Measurements from ENCODE around the gene UGCG. TPM values are rescaled to one million over a fixed set of nuclear protein-coding genes. Genes with fewer than 3 reads are reported as not detected.

The UGCG gene
- total and polyA plus RNA-seq, 10 of the 15 experiments (the other 5 are each of a cell fraction or from before 2014, with no cell fraction given): 21.7 to 96.6 (median 48.9) TPM

DNA sequence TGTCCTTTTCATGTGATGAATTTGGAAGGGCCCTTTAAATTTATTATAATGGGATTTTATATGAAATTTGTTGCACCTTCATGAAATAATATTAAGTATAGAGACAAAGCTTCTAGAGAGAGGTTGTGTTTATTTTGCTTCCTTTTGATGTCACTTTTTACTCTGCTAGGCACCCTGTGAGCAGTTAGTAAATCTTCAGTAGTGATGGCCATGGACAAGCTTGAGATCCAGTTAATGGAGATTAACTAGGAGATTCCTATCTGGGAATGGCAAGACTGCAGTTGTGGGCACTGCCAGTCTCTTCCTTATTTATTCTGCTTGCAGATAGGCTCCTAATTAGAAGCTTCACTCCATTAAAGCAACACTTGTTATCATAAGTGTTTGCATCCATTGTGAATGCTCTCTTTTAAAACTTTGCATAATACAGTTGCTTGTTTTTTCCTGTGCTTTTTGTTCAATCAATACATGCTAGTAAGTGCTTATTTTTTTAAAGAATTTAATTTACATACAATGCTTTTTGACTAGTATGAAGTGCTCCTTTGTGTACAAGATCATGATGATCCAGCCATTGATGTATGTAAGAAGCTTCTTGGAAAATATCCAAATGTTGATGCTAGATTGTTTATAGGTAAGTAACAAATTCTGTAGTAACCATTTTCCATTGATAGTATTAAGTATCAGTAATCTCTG, 25.9 kb downstream of the UGCG start (continued):
- TF ChIP-seq, protein P1, sequence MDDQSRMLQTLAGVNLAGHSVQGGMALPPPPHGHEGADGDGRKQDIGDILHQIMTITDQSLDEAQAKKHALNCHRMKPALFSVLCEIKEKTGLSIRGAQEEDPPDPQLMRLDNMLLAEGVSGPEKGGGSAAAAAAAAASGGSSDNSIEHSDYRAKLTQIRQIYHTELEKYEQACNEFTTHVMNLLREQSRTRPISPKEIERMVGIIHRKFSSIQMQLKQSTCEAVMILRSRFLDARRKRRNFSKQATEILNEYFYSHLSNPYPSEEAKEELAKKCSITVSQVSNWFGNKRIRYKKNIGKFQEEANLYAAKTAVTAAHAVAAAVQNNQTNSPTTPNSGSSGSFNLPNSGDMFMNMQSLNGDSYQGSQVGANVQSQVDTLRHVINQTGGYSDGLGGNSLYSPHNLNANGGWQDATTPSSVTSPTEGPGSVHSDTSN (IDR thresholded peaks at IDR 0.05; ENCODE audit: insufficient replicate concordance, low read depth, low read length): no peak
- TF ChIP-seq, protein P2, sequence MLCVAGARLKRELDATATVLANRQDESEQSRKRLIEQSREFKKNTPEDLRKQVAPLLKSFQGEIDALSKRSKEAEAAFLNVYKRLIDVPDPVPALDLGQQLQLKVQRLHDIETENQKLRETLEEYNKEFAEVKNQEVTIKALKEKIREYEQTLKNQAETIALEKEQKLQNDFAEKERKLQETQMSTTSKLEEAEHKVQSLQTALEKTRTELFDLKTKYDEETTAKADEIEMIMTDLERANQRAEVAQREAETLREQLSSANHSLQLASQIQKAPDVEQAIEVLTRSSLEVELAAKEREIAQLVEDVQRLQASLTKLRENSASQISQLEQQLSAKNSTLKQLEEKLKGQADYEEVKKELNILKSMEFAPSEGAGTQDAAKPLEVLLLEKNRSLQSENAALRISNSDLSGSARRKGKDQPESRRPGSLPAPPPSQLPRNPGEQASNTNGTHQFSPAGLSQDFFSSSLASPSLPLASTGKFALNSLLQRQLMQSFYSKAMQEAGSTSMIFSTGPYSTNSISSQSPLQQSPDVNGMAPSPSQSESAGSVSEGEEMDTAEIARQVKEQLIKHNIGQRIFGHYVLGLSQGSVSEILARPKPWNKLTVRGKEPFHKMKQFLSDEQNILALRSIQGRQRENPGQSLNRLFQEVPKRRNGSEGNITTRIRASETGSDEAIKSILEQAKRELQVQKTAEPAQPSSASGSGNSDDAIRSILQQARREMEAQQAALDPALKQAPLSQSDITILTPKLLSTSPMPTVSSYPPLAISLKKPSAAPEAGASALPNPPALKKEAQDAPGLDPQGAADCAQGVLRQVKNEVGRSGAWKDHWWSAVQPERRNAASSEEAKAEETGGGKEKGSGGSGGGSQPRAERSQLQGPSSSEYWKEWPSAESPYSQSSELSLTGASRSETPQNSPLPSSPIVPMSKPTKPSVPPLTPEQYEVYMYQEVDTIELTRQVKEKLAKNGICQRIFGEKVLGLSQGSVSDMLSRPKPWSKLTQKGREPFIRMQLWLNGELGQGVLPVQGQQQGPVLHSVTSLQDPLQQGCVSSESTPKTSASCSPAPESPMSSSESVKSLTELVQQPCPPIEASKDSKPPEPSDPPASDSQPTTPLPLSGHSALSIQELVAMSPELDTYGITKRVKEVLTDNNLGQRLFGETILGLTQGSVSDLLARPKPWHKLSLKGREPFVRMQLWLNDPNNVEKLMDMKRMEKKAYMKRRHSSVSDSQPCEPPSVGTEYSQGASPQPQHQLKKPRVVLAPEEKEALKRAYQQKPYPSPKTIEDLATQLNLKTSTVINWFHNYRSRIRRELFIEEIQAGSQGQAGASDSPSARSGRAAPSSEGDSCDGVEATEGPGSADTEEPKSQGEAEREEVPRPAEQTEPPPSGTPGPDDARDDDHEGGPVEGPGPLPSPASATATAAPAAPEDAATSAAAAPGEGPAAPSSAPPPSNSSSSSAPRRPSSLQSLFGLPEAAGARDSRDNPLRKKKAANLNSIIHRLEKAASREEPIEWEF (IDR thresholded peaks at IDR 0.05; ENCODE audit: insufficient replicate concordance, low read depth, low read length): no peak

DNA sequence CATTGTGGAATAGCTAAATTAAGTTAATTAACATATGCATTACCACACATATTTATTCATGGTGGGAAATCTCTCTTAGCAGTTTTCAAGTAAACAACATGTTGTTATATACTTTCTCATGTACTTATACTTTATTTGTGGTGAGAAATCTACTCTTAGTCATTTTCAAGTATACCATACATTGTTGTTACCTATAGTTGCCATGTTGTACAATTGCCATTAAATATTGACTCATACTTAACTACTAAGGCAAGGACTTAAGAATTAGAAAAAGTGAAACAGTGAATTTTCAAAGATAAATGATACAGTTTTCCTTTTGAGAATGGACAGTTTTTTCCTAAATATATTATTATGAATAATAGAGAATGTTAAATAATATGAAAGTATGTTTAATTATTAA, 27.7 kb downstream of the UGCG start:
- peaks cover 4 to 33% of the 10 kb centered on the region in 2 experiments; a peak in 3 of 4 replicates for H3K36me3 ChIP-seq (ENCODE audit: control insufficient read depth in 2 of 2, insufficient read depth in 2 of 2, low read length in 1 of 2)
- peaks cover 18% of the 10 kb centered on the region for H3K4me1 ChIP-seq (ENCODE audit: control insufficient read depth, insufficient read depth, low read length)
- H3K27ac ChIP-seq (ENCODE audit: control insufficient read depth, insufficient read depth): no peak overlapping the region
- FAIRE-seq (no peak), DNase-seq (ENCODE audit: low read depth, low spot score) (no peak), ATAC-seq (no peak)
- intact Hi-C loops (cut with micrococcal nuclease; ENCODE audit: unreplicated experiment): no loop called here
- H3K4me2 ChIP-seq (ENCODE audit: control insufficient read depth, insufficient read depth): no peak overlapping the region
- no peak overlapping the region for H3K9ac ChIP-seq (ENCODE audit: control insufficient read depth, insufficient read depth, low read length)
- H2AFZ ChIP-seq (ENCODE audit: control insufficient read depth, low read depth, low read length): no peak overlapping the region
- no peaks in the 10 kb centered on the region for H3K27me3 ChIP-seq (replicated peaks in 1 of 2; ENCODE audit: control insufficient read depth in 2 of 2, insufficient read depth in 2 of 2, low read length in 1 of 2)
- ChIA-PET POLR2A (interaction anchor here (0.6 to 2.6 kb wide), 7 partner anchors 9 to 151 kb away, joined by 3 to 11 read pairs (median 4); no protein-coding TSS in a partner anchor), SMC1A (ENCODE audit: uncharacterized antibody, unreplicated experiment) (interaction anchor here (0.9 to 4.8 kb wide), 11 partner anchors 10 to 69 kb away, joined by 3 to 22 read pairs (median 6); partner anchors contain the start of gene UGCG), CTCF (interaction anchor here (0.7 to 2.2 kb wide), 5 partner anchors 9 to 151 kb away, joined by 3 to 9 read pairs (median 7); no protein-coding TSS in a partner anchor), RAD21 (ENCODE audit: unreplicated experiment) (interaction anchor here (0.6 to 3.9 kb wide), 11 partner anchors 9 to 150 kb away, joined by 3 to 18 read pairs (median 4); no protein-coding TSS in a partner anchor)
- no peaks in the 10 kb centered on the region for H3K9me3 ChIP-seq (replicated peaks; ENCODE audit: control insufficient read depth, insufficient read depth, low read length)
- H4K20me1 ChIP-seq (ENCODE audit: control insufficient read depth, insufficient read depth): no peaks in the 10 kb centered on the region
- in situ Hi-C loops (cut with MboI): no loop called here
- no TSS peak for BruUV-seq (replicated peaks)
- peaks cover 55% of the 10 kb centered on the region for H3K79me2 ChIP-seq (ENCODE audit: control insufficient read depth, insufficient read depth, low read length)
- TF ChIP-seq, protein P3, sequence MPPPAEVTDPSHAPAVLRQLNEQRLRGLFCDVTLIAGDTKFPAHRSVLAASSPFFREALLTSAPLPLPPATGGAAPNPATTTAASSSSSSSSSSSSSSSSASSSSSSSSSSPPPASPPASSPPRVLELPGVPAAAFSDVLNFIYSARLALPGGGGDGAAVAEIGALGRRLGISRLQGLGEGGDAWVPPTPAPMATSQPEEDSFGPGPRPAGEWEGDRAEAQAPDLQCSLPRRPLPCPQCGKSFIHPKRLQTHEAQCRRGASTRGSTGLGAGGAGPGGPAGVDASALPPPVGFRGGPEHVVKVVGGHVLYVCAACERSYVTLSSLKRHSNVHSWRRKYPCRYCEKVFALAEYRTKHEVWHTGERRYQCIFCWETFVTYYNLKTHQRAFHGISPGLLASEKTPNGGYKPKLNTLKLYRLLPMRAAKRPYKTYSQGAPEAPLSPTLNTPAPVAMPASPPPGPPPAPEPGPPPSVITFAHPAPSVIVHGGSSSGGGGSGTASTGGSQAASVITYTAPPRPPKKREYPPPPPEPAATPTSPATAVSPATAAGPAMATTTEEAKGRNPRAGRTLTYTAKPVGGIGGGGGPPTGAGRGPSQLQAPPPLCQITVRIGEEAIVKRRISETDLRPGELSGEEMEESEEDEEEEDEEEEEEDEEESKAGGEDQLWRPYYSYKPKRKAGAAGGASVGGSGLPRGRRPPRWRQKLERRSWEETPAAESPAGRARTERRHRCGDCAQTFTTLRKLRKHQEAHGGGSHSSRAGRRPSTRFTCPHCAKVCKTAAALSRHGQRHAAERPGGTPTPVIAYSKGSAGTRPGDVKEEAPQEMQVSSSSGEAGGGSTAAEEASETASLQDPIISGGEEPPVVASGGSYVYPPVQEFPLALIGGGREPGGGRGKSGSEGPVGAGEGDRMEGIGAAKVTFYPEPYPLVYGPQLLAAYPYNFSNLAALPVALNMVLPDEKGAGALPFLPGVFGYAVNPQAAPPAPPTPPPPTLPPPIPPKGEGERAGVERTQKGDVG (CRISPR knock-in tag; IDR thresholded peaks at IDR 0.05): no peak
- TF ChIP-seq HDAC2 (IDR thresholded peaks at IDR 0.05): no peak
- no peak for TF ChIP-seq ZNF274 (IDR thresholded peaks at IDR 0.05; ENCODE audit: insufficient read depth, insufficient read length)
- TF ChIP-seq HCFC1 (IDR thresholded peaks at IDR 0.05; ENCODE audit: low read length): no peak
- no peak for TF ChIP-seq TBL1XR1 (IDR thresholded peaks at IDR 0.05; ENCODE audit: low read depth, low read length)
- no peak for TF ChIP-seq STAT1 (conservative IDR thresholded peaks at IDR 0.05)
- no peak for TF ChIP-seq WRNIP1 (IDR thresholded peaks at IDR 0.05; ENCODE audit: borderline replicate concordance, low read depth, low read length)
- no peak for TF ChIP-seq NBN (IDR thresholded peaks at IDR 0.05)
- TF ChIP-seq NFXL1 (IDR thresholded peaks at IDR 0.05; ENCODE audit: borderline replicate concordance): no peak
- TF ChIP-seq NR2C1 (IDR thresholded peaks at IDR 0.05): no peak
- no peak for TF ChIP-seq RAD21 (IDR thresholded peaks at IDR 0.05; ENCODE audit: insufficient read depth, low read depth, low read length)
- no peak overlapping the region for H3K4me3 ChIP-seq

Measured in GM12878 (cell line).